ENCODE results near the gene ACTN1.

ACTN1 gene

DNA sequence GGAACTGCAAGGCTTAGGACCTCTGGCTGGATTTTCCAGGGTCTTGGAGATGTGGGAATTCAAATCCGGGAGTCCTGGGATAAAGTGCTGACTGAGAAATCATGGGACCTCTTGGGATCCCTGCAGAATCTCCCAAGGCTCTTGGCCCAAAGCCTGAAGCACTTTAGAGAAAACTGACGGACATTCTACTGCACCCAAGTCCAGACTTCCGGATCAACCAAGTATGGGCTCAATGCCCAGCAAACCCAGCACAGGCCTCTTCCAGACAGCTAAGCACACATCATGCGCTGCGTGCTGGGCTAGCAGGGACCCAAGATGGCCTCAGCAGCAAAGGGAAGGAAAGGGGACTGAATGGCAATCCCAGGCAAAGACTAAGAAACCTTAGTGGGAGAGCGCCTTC lies 85.0 kb downstream of the ACTN1 start:
- H3K27ac ChIP-seq (ENCODE audit: low read depth, low read length) = no peak overlapping the region
- H2BK12ac ChIP-seq (ENCODE audit: low read length) = no peak overlapping the region
- H4K8ac ChIP-seq (ENCODE audit: low read depth, low read length) = no peak overlapping the region
- H3K9ac ChIP-seq (ENCODE audit: low read length) = no peak overlapping the region
- no peak for DNase-seq
- no peak overlapping the region for H3K23ac ChIP-seq (ENCODE audit: low read length)
- WGBS (ENCODE audit: extremely low coverage, insufficient coverage, insufficient read length) = no CpG with 5 or more reads among the region's 6 CpGs
- H3K18ac ChIP-seq (ENCODE audit: low read length) = no peak overlapping the region
- no peaks in the 10 kb centered on the region for H3K27me3 ChIP-seq (ENCODE audit: insufficient read depth, low read length)
- H2BK5ac ChIP-seq (ENCODE audit: low read depth, low read length, poor library complexity) = no peak overlapping the region
- H3K4me2 ChIP-seq (ENCODE audit: low read length) = no peak overlapping the region
- no peak overlapping the region for H2AK5ac ChIP-seq (ENCODE audit: low read length)
- peaks cover 8% of the 10 kb centered on the region for H3K9me3 ChIP-seq (ENCODE audit: insufficient read depth, low read depth, low read length)
- H2BK120ac ChIP-seq (ENCODE audit: insufficient read depth, low read length, poor library complexity) = no peak overlapping the region
- no peaks in the 10 kb centered on the region for H3K79me1 ChIP-seq (ENCODE audit: low read length)
- no peak overlapping the region for H2AFZ ChIP-seq (ENCODE audit: insufficient read depth, low read length, poor library complexity)
- no peaks in the 10 kb centered on the region for H3K79me2 ChIP-seq (ENCODE audit: control insufficient read depth, insufficient read depth, low read length, poor library complexity)
- no peak overlapping the region for H4K12ac ChIP-seq (ENCODE audit: low read depth, low read length)
- H3K14ac ChIP-seq (ENCODE audit: low read length) = no peak overlapping the region
- H4K91ac ChIP-seq (ENCODE audit: low read depth, low read length) = no peak overlapping the region
- H3K4me3 ChIP-seq (ENCODE audit: low read depth, low read length) = no peak overlapping the region
- peaks cover 2 to 13% of the 10 kb centered on the region in 2 experiments for H3K4me1 ChIP-seq (ENCODE audit: control insufficient read depth in 1 of 2, insufficient read depth in 2 of 2, low read length in 2 of 2)
- no peak overlapping the region for H3K4ac ChIP-seq (ENCODE audit: low read depth, low read length)
- H3K36me3 ChIP-seq (ENCODE audit: control insufficient read depth in 1 of 2, insufficient read depth in 2 of 2, low read length in 2 of 2) = peaks cover 76 to 88% of the 10 kb centered on the region in 2 experiments

DNA sequence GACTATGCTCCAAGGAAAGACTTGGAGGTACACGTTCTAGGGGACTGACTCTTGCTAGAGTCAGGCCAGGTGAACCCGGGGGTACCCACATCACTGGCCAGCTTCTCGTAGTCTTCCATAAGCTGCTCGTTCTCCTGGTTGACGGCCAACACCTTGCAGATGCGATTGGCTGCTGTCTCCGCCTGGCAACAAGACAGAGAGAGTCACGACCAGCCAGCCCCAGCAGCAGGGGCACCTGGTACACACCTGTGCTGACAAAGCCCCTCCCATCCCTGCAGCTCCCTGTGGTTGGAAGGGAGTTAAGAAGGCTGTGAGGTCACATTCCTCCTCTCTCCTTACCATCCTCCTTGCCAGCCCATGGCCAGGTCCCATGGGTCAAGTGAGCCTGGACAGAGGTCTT lies 85.5 kb downstream of the ACTN1 start:
- H3K79me1 ChIP-seq (ENCODE audit: low read length) = no peaks in the 10 kb centered on the region
- H3K27ac ChIP-seq (ENCODE audit: low read depth, low read length) = no peak overlapping the region
- no peak overlapping the region for H3K4me3 ChIP-seq (ENCODE audit: low read depth, low read length)
- no peak overlapping the region for H4K12ac ChIP-seq (ENCODE audit: low read depth, low read length)
- H2BK120ac ChIP-seq (ENCODE audit: insufficient read depth, low read length, poor library complexity) = no peak overlapping the region
- no peak overlapping the region for H2BK5ac ChIP-seq (ENCODE audit: low read depth, low read length, poor library complexity)
- H3K4me1 ChIP-seq (ENCODE audit: control insufficient read depth in 1 of 2, insufficient read depth in 2 of 2, low read length in 2 of 2) = peaks cover 2 to 13% of the 10 kb centered on the region in 2 experiments
- no peak overlapping the region for H3K23ac ChIP-seq (ENCODE audit: low read length)
- no peak overlapping the region for H3K4ac ChIP-seq (ENCODE audit: low read depth, low read length)
- H3K27me3 ChIP-seq (ENCODE audit: insufficient read depth, low read length) = no peaks in the 10 kb centered on the region
- no peak for DNase-seq
- H4K8ac ChIP-seq (ENCODE audit: low read depth, low read length) = no peak overlapping the region
- no peak overlapping the region for H2AFZ ChIP-seq (ENCODE audit: insufficient read depth, low read length, poor library complexity)
- H4K91ac ChIP-seq (ENCODE audit: low read depth, low read length) = no peak overlapping the region
- H3K9ac ChIP-seq (ENCODE audit: low read length) = no peak overlapping the region
- no peak overlapping the region for H2BK12ac ChIP-seq (ENCODE audit: low read length)
- peaks cover 3% of the 10 kb centered on the region for H3K9me3 ChIP-seq (ENCODE audit: insufficient read depth, low read depth, low read length)
- H3K14ac ChIP-seq (ENCODE audit: low read length) = no peak overlapping the region
- H2AK5ac ChIP-seq (ENCODE audit: low read length) = no peak overlapping the region
- WGBS (ENCODE audit: extremely low coverage, insufficient coverage, insufficient read length) = no CpG with 5 or more reads among the region's 8 CpGs
- H3K18ac ChIP-seq (ENCODE audit: low read length) = no peak overlapping the region
- peaks cover 76 to 88% of the 10 kb centered on the region in 2 experiments for H3K36me3 ChIP-seq (ENCODE audit: control insufficient read depth in 1 of 2, insufficient read depth in 2 of 2, low read length in 2 of 2)
- no peaks in the 10 kb centered on the region for H3K79me2 ChIP-seq (ENCODE audit: control insufficient read depth, insufficient read depth, low read length, poor library complexity)
- no peak overlapping the region for H3K4me2 ChIP-seq (ENCODE audit: low read length)

GRCh38 chr14:68892961-68893360 lies 86.1 kb downstream of the ACTN1 start:
- no CpG with 5 or more reads among the region's 6 CpGs for WGBS (ENCODE audit: extremely low coverage, insufficient coverage, insufficient read length)

DNA sequence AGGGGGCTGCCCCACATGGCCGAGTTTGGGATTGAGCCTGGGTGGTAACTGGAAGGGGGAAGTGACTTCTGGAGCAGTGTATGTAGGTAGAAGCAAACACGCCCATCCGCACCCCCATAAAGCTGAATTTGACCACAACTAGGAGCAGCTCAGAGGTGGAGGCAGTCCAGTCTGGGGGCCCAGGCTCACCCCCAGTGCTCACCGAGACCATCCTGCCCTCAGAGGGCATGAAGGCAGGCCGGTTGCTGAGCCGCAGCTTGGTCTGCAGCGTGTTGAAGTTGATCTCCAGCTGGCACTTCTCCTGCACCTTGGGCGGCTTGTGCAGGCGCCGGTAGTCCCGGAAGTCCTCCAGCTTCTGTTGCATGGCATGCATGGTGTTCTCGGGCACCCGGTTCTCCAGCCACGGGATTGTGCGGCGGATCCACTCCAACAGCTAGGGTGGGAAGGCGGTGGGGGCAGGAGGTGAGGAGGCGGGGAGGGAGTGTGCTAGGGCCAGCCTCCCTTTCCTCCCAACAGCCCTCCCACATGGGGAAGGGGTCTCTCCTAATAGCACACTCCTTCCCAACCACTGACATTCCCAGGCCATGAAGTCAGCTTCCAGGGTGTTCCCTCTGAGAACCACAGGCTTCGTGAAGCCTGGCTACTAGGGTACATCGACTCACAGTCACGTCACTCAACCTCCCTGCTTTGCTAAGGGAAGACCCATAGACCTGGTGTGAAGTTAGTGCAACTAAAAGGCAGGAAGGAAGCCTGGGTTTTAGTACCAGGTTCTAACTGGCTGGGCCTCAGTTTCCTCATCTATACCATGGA lies 87.0 kb downstream of the ACTN1 start:
- no peak overlapping the region for H3K14ac ChIP-seq (ENCODE audit: low read length)
- no peaks in the 10 kb centered on the region for H3K79me2 ChIP-seq (ENCODE audit: control insufficient read depth, insufficient read depth, low read length, poor library complexity)
- no peak overlapping the region for H3K4me3 ChIP-seq (ENCODE audit: low read depth, low read length)
- no peak overlapping the region for H2BK12ac ChIP-seq (ENCODE audit: low read length)
- H4K12ac ChIP-seq (ENCODE audit: low read depth, low read length) = no peak overlapping the region
- H2AFZ ChIP-seq (ENCODE audit: insufficient read depth, low read length, poor library complexity) = no peak overlapping the region
- peaks cover 2 to 10% of the 10 kb centered on the region in 2 experiments for H3K4me1 ChIP-seq (ENCODE audit: control insufficient read depth in 1 of 2, insufficient read depth in 2 of 2, low read length in 2 of 2)
- whole genome bisulfite sequencing (ENCODE audit: extremely low coverage, insufficient coverage, insufficient read length) = no CpG with 5 or more reads among the region's 21 CpGs
- H3K79me1 ChIP-seq (ENCODE audit: low read length) = no peaks in the 10 kb centered on the region
- H3K27me3 ChIP-seq (ENCODE audit: insufficient read depth, low read length) = no peaks in the 10 kb centered on the region
- DNase-seq = no peak
- no peak overlapping the region for H2AK5ac ChIP-seq (ENCODE audit: low read length)
- no peak overlapping the region for H3K4ac ChIP-seq (ENCODE audit: low read depth, low read length)
- H3K9ac ChIP-seq (ENCODE audit: low read length) = no peak overlapping the region
- H3K9me3 ChIP-seq (ENCODE audit: insufficient read depth, low read depth, low read length) = peaks cover 2% of the 10 kb centered on the region
- H3K36me3 ChIP-seq (ENCODE audit: control insufficient read depth in 1 of 2, insufficient read depth in 2 of 2, low read length in 2 of 2) = peaks cover 74 to 83% of the 10 kb centered on the region in 2 experiments
- no peak overlapping the region for H3K4me2 ChIP-seq (ENCODE audit: low read length)
- no peak overlapping the region for H4K8ac ChIP-seq (ENCODE audit: low read depth, low read length)
- H3K27ac ChIP-seq (ENCODE audit: low read depth, low read length) = no peak overlapping the region
- no peak overlapping the region for H2BK5ac ChIP-seq (ENCODE audit: low read depth, low read length, poor library complexity)
- no peak overlapping the region for H4K91ac ChIP-seq (ENCODE audit: low read depth, low read length)
- no peak overlapping the region for H3K18ac ChIP-seq (ENCODE audit: low read length)
- no peak overlapping the region for H2BK120ac ChIP-seq (ENCODE audit: insufficient read depth, low read length, poor library complexity)
- H3K23ac ChIP-seq (ENCODE audit: low read length) = no peak overlapping the region

More at GRCh38 chr14:68892961-68893360, 86.1 kb downstream of the ACTN1 start:
- Histone ChIP-seq H4K8ac (ENCODE audit: low read depth, low read length) (no peak overlapping the region), H2BK120ac (ENCODE audit: insufficient read depth, low read length, poor library complexity) (no peak overlapping the region), H3K18ac (ENCODE audit: low read length) (no peak overlapping the region), H4K91ac (ENCODE audit: low read depth, low read length) (no peak overlapping the region), H3K23ac (ENCODE audit: low read length) (no peak overlapping the region), H3K14ac (ENCODE audit: low read length) (no peak overlapping the region), H4K12ac (ENCODE audit: low read depth, low read length) (no peak overlapping the region), H3K4me3 (ENCODE audit: low read depth, low read length) (no peak overlapping the region), H2BK5ac (ENCODE audit: low read depth, low read length, poor library complexity) (no peak overlapping the region), H3K27me3 (ENCODE audit: insufficient read depth, low read length) (no peaks in the 10 kb centered on the region), H3K27ac (ENCODE audit: low read depth, low read length) (no peak overlapping the region), H3K9me3 (ENCODE audit: insufficient read depth, low read depth, low read length) (peaks cover 2% of the 10 kb centered on the region), H3K4me1 (ENCODE audit: control insufficient read depth in 1 of 2, insufficient read depth in 2 of 2, low read length in 2 of 2) (peaks cover 2 to 13% of the 10 kb centered on the region in 2 experiments), H3K4ac (ENCODE audit: low read depth, low read length) (no peak overlapping the region), H3K36me3 (ENCODE audit: control insufficient read depth in 1 of 2, insufficient read depth in 2 of 2, low read length in 2 of 2) (peaks cover 78 to 88% of the 10 kb centered on the region in 2 experiments), H2AK5ac (ENCODE audit: low read length) (no peak overlapping the region), H3K79me1 (ENCODE audit: low read length) (no peaks in the 10 kb centered on the region), H3K79me2 (ENCODE audit: control insufficient read depth, insufficient read depth, low read length, poor library complexity) (no peaks in the 10 kb centered on the region), H2AFZ (ENCODE audit: insufficient read depth, low read length, poor library complexity) (no peak overlapping the region), H3K4me2 (ENCODE audit: low read length) (no peak overlapping the region), H2BK12ac (ENCODE audit: low read length) (no peak overlapping the region), H3K9ac (ENCODE audit: low read length) (no peak overlapping the region)
- no peak for DNase-seq
